GM21515 (cell line): ENCODE results near the gene ANKRD33.

ENCODE experiments used
- ATAC-seq: cut with Tn5 transposase; IDR thresholded peaks from one replicate; pipeline ENCODE4 v1.9.1; 2021; ENCODE audit not compliant: unreplicated experiment

The ANKRD33 gene

DNA sequence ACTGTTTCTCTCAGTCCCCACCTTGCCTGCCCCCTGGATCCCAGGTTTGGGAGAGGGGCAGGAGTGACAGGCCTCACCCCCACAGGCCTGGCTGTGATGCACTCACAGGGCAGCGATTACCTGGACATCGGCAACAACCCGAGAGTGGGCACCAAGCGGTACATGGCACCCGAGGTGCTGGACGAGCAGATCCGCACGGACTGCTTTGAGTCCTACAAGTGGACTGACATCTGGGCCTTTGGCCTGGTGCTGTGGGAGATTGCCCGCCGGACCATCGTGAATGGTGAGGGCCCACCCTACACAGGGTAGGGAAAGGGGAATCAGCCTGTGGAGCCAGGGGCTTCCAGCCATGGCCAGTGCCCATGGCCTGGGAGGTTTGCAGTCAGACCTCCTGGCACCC is 28.0 kb downstream of the ANKRD33 start:
- ATAC-seq = no peak

DNA sequence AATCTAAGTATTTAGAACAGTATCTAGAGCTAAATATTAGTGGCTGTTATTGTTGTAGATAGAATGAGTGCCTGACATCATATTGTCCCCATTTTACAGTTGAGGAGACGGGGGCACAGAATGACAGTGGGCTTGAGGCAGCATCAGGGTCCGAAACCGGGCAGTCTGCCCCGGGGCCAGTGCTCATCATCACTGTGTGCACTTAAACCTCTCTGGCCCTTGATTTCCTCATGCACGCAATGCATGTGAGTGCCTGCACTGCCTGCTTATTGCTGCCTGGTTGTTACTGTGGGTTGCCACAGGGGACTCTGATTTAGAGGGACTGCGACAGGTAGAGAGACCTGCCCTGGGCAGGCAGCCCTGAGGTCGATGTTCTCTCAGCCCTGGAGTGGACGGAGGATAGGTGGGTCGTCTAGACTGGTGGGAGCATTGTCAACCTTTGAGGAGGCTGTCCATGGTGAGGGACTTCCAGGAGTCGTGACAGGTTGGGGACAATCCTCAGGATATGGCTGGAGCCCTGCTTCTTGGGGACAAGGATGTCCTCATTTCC is 29.2 kb downstream of the ANKRD33 start:
- no peak for ATAC-seq

DNA sequence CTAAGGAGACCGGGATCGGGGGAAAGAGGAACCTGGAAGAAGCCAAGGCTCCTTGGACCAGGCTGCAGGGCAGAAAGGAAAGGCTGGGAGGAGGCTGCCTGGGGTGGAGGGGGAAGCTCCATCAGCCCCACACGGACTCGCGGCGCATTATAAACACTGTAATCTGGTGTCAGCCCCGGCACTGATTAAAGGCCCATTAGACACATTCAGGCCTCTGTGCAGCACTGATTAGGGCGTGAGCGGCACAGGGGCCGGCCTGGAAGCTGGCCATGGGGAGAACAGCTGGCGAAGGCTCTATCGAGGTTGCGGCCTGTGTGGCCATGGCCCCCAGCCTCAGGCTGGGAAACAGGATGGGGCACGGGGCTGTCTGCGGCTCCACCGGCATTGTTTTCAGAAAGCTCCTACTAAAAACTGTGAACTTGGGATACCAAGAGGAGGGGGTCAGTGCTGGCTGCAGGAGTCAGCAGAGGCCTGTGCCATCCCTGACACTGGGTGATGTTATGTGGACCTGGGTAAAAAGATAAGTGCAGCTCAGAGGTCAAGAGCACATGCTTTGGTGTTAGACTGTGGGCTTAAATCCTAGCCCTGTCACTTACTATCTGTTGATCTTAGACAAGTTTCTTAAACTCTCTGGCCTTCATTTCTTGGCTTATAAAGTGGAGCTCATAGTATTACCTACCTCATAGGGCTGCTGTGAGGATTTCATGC is 30.0 kb downstream of the ANKRD33 start:
- no peak for ATAC-seq

DNA sequence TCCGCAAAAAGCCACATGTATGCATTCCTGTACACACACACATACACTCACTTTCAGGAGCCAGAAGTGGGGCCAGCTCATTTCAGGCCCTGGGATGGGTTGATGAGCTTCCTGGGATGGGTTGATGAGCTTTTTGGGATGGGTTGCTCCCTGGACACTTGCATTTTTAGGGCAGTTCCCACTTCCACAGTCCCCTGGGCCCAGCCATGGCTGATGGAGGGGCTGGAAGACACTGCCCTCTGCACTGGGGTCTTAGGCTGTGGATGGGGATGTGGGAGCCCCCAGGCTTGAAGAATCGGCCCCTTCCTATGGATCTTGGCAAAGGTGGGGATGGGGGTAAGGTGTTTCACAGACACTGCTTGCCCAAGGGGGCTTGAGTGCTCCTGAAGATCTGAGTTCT is 32.1 kb downstream of the ANKRD33 start:
- ATAC-seq = no peak

DNA sequence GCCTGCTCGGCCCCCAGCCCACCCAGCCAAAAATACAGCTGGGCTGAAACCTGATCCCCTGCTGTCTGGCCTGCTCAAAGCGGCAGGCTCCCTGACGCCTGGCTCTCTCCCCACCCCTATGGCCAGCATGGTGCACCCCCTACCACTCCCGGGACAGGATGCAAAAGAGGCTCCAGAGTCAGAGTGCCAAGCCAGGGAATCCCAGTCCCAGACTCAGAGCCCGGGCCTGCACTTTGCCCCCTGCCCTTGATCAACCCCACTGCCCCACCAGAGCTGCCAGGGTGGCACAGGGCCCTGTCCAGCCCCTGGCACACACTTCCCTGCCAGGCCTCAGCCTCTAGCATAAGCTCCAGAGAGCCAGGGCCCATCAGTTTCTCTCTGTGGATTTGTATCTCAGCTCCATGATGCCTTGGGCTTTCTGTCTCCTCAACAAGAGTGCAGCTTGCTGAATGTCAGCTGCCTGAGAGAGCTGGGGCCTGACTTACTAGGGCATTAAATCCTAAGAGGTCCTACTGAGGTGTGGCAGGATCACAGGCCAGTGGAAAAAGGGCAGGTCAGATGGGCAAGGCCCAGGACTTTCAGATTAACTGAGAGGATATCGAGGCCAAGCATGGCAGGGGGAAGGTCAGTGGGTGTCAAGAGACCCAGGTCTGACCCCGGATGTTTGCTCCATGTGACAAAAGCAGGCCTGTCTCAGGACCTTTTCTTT is 33.3 kb downstream of the ANKRD33 start:
- ATAC-seq = no peak

DNA sequence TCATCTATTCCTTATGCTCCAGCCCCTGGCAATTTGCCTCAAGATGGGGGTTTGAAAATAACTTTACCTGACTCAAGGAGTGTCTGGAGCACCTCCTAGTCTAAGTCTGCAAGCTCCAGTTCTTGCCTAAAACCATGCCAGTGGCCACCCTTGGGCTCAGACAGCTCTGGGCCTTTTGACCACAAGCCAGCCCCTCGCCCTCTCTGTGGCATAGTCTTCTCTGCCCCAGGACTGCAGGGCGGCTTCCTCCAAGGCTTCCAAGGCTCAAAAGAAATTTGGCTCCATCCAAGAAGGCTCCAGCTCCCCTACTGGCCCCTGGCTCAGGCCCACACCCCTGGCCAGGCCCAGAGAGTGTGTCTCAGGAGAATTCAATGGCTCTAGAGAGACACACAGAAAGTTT is 34.2 kb downstream of the ANKRD33 start:
- no peak for ATAC-seq

DNA sequence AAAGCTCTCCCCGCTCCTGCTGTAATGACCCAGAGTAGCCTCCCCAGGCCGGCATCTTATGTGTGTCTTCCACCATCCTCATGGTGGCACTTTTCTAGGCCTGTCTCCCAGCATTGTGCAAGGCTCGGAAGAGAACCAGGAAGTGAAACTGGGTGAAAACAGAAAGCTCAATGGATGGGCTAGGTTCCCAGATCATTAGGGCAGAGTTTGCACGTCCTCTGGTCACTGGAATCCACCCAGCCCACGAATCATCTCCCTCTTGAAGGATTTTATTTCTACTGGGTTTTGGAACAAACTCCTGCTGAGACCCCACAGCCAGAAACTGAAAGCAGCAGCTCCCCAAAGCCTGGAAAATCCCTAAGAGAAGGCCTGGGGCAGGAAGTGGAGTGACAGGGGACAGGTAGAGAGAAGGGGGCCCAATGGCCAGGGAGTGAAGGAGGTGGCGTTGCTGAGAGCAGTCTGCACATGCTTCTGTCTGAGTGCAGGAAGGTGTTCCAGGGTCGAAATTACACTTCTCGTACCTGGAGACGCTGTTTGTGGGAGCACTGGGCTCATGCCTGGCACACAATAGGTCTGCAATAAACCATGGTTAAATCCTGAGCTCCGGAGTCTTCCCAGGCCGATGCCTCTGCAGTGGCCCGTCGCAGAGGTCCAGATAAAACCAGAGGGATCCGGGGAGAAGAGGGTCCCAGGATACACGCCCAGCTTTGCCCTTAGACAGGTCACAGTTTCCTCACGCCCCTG is 35.0 kb downstream of the ANKRD33 start:
- ATAC-seq = no peak

DNA sequence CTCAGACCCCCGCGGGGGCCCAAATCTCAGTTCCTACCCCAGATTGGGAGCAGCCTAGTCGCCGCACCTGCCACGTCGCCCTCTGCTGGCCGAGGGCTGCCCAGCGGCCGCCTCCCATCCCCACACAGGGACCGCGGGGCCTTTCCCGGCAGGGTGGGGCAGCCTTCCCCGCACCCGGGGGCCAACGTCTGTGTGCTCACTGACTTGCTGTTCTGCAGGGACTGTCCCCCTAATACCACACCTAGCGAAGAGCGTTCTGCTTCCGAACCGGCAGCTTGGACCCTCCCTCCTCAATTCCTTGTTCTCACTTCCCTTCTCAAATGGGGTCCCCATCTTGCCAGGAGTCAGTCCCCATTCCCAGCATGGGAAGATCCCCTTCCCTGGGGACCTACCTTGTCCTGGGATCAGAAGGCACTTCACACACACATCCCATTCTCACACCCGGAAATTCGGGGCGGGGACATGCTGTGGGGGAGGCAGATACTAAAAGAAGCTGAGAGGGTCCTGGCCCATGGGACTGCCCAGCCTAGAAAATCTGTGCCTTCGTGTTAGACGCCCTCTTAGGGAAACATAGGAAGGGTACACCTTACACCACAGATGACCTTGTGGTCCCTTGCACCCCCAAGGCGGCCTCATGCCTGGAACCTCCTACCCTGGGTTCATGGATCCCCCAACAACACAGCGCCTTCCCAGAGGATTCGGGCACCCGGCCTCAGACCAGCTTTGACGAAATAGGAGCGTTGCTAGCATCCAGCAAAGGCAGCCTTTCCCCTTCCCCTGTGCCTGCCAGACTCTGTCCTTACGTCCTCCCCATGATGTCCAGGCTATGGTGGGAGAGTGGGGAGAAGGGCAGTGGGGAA is 35.8 kb downstream of the ANKRD33 start:
- ATAC-seq = no peak

DNA sequence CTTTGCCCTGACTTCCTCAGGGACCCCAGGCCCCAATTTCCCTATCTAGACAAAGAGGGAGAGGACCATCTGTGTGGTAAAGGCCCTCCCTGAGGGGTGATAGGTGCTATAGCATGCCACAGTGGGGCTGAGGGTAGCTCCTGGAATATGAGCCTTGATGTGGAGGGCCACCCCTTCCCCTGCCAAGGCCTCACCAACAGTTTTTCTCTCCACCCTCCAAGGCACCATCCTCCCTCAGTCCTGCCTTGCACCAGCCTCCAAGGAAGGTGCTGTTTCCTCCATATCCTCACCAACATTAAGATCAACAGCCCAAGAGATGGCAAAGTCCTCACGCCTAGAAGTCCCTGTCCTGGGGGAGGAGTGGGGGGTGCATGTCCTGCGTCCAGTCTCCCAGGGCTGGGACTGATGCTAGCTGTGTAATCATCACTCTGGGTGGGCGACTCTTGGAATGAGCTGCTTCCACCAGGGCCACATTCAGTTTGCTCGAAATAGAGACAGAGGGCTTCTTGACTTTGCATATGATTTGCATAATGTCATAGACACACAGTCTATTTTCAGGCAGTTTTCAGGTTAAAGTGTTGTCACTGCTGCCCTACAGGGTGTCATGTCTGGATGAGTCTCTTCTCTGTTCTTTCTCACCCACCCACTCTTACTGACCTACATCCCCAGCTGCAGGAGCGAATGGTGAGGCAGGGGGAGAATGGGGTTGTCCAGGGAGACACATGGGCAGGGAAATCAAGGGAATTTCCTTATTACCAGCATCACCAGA is 36.8 kb downstream of the ANKRD33 start:
- ATAC-seq = no peak

DNA sequence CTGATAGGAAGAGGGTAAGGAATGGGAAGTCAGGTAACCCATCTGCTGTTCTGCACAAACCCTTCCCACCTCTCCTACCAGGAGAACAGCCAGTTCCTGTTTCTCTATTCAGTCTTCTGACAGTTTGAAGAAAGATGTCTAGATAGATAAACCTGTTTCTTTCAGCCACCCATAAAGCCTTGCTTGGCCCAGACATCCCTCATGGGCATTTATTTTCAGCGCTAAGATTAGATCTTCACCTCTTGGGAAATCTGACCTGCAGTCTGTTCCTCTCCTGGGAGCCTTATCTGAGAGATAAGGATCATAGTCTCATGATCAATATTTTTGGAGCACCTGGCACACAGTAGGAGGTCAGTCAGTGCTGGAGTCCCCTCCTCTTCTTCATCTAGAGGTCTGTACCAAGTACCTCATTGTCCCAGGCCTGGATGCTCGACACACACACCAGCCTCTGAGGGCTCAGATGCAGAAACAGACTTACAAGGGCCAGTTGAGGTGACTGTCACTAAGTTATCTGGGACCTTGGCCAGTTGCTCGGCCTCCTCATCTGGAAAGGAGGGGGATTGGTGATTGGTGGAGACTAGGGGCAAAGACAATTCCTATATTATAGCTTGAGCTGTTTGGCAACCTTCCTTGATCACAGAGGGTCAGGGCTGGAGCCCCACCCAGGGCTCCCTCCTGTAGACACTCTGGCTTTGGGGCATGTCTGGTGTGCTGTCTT is 37.6 kb downstream of the ANKRD33 start:
- ATAC-seq = no peak

DNA sequence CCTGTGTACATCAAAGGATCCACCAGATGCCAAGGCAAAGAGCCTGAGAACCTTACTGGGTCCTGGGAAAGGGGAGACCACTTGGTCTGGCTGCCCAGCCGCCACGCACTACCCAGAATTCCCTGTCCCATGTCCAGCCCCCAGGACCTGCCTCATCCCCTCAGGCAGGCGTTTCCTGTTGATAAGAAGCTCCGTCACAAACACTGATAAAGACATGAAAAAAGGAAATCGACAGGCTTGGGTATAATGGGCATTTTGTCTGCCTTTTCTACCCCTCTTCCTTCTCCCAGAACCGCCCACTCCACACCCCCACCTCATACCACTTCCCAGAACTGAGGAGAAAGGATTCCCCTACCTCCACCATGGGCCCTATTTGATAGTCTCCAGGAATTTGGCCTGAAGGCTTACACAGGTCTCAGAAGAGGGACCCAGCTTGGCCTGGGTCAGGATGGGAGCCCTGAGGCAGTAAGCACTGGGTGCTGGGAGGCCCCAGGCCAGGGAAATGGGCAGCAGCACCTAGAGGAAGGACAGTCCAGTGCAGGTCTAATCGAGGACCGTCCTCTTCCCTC is 38.2 kb downstream of the ANKRD33 start:
- ATAC-seq = no peak

DNA sequence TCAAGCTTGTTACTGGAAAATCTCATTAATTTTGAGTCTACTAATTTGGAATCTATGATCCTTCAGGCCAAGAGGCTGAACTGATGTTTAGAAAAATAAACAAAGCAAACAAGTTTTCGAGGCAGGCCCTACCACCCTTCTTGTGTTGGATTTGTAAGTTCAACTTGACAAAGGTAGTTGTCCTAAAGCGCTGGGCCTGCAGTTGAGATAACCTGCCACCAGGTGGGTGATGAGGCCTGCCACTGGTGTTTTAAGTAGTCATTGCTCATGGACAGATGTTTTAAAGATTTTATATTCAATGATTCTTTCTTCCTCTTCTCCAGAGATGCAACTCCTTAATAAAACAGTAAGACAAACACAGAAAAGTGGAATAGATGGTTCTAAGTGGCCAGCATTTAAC is 38.8 kb downstream of the ANKRD33 start:
- ATAC-seq = no peak

DNA sequence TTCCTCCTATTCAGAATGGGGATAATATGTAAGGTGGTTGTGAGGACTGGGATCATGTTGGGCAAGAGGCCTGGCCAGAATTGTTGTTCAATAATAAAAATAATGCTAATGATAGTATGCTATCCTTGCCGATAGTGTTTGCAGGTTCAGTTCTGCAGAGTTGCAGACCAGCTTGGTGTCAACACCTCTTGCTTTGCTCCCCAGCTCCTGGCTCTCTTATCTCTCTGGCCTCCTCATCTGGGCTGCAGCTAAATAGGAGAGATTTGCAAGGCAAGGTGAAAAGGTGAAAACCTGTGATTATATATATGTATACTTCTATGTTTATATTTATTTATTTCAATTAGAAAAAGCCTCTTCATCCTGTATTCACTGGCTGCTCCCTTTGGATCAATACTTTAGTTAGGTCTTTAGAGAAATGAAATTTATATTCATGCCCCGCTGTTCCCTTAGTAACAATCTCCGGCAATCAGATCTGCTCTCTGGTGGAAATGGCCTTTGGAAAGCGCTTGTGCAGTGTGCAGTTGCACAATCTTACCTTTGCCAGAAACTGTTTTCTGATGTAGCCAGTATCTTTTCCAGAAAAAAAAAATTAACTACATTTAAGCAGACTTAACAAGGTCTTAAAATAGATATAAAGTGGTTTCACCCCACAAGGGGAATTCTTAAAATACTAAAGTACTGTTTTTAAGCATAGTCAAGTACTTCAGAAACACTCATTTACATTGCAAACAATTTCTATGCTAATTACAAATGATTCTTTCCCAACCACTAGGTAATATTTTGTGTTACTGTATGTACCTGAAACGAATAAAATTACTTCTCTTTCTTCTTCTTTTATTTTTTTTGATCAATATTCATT is 44.5 kb downstream of the ANKRD33 start:
- ATAC-seq = no peak

DNA sequence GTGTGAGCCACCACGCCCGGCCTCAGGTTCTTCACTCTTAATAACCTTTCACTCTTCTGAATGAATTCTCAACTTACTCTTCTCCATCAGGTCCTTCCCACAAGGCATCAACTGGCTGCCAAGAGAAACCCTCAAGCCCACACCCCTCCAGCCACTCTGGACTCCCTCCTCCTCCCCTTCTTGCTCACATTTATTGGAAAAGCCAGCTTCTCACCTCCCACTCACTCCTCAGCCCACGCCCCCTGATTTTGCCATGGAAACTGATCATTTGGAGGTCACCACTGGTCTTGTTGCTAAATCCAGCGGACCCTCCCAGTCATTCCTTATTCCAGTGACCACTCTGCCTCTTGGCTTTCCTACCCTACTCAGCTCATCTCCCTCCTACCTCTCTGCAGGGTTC is 46.2 kb downstream of the ANKRD33 start:
- no peak for ATAC-seq

DNA sequence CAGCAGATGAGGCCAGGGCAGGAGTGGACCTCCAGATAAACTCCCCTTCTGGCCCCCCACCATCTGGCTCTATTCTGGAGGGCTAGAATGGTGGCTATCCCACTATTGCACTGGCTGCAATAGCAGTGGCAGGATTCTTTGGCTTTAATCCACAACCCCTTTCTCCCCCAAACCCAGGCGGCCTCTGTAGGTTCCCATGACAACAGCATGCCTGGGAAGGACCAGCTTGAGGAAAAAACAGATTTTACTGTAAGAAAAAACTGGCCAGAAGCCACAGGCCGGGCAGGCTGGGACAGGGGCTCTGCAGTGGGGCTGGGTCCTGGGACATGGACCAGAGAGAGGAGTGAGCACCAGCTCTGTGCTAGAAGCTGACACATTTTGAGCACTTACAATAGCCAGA is 50.0 kb downstream of the ANKRD33 start:
- no peak for ATAC-seq

DNA sequence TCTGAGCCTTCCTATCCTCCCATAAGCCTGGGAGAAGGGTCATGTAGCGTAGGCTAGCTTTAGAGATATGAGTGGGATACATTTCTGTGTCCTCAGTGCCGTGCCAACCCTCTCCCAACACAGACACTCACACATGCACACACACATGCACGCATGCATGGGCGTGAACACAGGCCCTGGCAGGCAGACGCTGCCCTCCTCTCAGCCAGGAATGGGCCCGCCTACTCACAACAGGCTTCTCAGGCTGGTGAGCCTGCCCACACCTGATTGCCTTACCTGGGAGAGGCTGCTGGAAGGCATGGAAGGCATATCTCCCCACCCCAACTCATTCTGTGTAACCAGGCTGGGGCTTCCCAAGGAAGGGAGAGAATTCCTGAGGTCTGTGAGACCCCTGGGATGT is 50.8 kb downstream of the ANKRD33 start:
- ATAC-seq = no peak

DNA sequence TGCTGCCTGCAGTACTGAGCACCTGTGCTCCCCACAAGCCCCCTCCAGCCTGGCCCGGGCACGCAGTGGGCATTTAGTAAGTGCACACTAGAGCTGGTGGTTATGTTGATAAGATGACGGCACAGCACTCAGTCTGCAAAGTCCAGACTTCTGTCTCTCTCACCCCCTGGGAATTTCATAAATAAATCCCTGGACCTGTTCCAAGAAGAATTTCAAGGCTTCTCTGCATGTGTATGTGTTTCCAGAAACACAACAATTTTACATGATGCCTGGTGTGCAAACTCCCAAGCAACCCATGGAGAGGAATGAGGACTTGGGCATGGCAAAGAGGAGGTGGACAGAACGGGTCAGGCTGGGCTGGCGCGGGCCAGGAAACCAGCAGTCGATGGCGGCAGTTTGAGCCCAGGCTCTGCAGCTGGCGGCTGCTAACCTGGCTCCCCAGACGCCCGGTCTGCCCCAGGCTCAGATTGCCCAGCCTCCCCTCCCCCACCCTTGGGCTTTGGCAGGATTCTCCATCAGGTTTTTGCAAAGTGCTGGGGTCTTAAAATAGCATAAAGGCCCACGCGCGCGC is 53.2 kb downstream of the ANKRD33 start:
- no peak for ATAC-seq
